Left ventricle myocardium inferior (tissue), 1 donor: Measurements from ENCODE around the gene SRPX2. TPM values are rescaled to one million over a fixed set of nuclear protein-coding genes. Genes with fewer than 3 reads are reported as not detected.

Experiments used
- DNase-seq: peaks from one replicate; pipeline ENCODE4 v3.0.0-alpha.2; 2020
- H3K27ac ChIP-seq: fragments of 200-600 bp; replicated peaks from 2 replicates; pipeline ENCODE4 v1.8.0; 2021
- H3K27me3 ChIP-seq: fragments of 200-600 bp; 2 replicates; pipeline ENCODE4 v1.8.0; 2021; ENCODE audit warnings: low read depth
- H3K36me3 ChIP-seq: fragments of 200-600 bp; 2 replicates; pipeline ENCODE4 v1.8.0; 2021
- H3K4me1 ChIP-seq: fragments of 200-600 bp; 2 replicates; pipeline ENCODE4 v1.8.0; 2021
- H3K4me3 ChIP-seq: fragments of 200-600 bp; 2 replicates; pipeline ENCODE4 v1.8.0; 2021; ENCODE audit warnings: mild to moderate bottlenecking, moderate library complexity
- H3K9me3 ChIP-seq: fragments of 200-600 bp; replicated peaks from 2 replicates; pipeline ENCODE4 v1.8.0; 2021
- CTCF ChIP-seq: fragments of 200-600 bp; IDR thresholded peaks from 2 replicates; pipeline ENCODE4 v1.8.0; 2021; ENCODE audit warnings: antibody characterized with exemption, mild to moderate bottlenecking, borderline replicate concordance
- intact Hi-C: fragments of 100-400 bp; cut with micrococcal nuclease; formaldehyde crosslinking; loops from one replicate; pipeline ENCODE4 v1.11.0; 2022
- total RNA-seq: library from RNA; stranded (reverse); fragmentation: NEBNext Ultra II Directional; extraction: Animal tissue kit (Norgen Biotek cat#: 25700); gene quantifications from one replicate; pipeline ENCODE4 v1.2.1, GENCODE V29; 2021
- donor health status: DM: no; HTN: yes; CAD: no; lungs with severe emphysema.

Gene SRPX2
- total RNA-seq, 1 donor from 2014 or later, result 7.5 TPM

GRCh38 chrX:100645106-100645505 is 1.1 kb downstream of the SRPX2 start:
- no peak for DNase-seq
- intact Hi-C loops, result no loop called here
- Histone ChIP-seq H3K4me1 (peaks cover 5% of the 10 kb centered on the region), H3K9me3 (no peaks in the 10 kb centered on the region), H3K27ac (peak overlapping the region; percentile 87), H3K36me3 (no peaks in the 10 kb centered on the region), H3K4me3 (peak overlapping the region; percentile 54), H3K27me3 (no peaks in the 10 kb centered on the region)
- TF ChIP-seq CTCF, result no peak

GRCh38 chrX:100647095-100647494 is 3.1 kb downstream of the SRPX2 start:
- intact Hi-C loops, result no loop called here
- peak overlapping the region; percentile 54 for H3K4me3 ChIP-seq
- H3K27ac ChIP-seq, result peak overlapping the region; percentile 87
- no peaks in the 10 kb centered on the region for H3K9me3 ChIP-seq
- TF ChIP-seq CTCF, result no peak
- DNase-seq, result no peak
- H3K4me1 ChIP-seq, result peaks cover 5% of the 10 kb centered on the region
- no peaks in the 10 kb centered on the region for H3K27me3 ChIP-seq
- no peaks in the 10 kb centered on the region for H3K36me3 ChIP-seq

DNA sequence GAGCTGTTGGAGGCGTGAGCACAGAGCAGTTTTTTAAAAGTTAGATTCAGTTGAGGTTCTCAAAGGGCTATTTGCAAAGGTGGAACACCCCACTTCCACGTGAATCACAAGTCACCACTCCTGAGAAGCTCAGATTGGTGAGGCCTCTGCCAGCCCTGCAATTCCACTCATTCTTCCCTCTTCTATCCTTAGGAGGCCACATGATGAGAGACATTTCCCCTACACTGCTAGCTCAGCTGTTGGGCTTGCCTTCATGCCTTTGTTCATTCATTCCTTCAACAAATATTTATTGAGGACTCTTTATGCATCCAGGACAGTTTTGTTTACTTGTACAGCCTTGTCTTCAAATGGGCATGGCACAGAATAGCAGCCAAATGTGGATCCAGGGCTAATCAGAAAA is 3.7 kb downstream of the SRPX2 start:
- no peaks in the 10 kb centered on the region for H3K36me3 ChIP-seq
- intact Hi-C loops, result no loop called here
- no peaks in the 10 kb centered on the region for H3K27me3 ChIP-seq
- H3K4me1 ChIP-seq, result peaks cover 5% of the 10 kb centered on the region
- no peak for TF ChIP-seq CTCF
- no peak for DNase-seq
- no peak overlapping the region for H3K4me3 ChIP-seq
- H3K27ac ChIP-seq, result peak overlapping the region; percentile 87
- no peaks in the 10 kb centered on the region for H3K9me3 ChIP-seq

GRCh38 chrX:100648458-100649417 is 4.7 kb downstream of the SRPX2 start:
- Histone ChIP-seq H3K9me3 (no peaks in the 10 kb centered on the region), H3K27ac (peak overlapping the region; percentile 87), H3K4me1 (peaks cover 5% of the 10 kb centered on the region), H3K27me3 (no peaks in the 10 kb centered on the region), H3K4me3 (peak overlapping the region; percentile 6), H3K36me3 (no peaks in the 10 kb centered on the region)
- DNase-seq, result peak; percentile 20
- intact Hi-C loops, result no loop called here
- TF ChIP-seq CTCF, result no peak

DNA sequence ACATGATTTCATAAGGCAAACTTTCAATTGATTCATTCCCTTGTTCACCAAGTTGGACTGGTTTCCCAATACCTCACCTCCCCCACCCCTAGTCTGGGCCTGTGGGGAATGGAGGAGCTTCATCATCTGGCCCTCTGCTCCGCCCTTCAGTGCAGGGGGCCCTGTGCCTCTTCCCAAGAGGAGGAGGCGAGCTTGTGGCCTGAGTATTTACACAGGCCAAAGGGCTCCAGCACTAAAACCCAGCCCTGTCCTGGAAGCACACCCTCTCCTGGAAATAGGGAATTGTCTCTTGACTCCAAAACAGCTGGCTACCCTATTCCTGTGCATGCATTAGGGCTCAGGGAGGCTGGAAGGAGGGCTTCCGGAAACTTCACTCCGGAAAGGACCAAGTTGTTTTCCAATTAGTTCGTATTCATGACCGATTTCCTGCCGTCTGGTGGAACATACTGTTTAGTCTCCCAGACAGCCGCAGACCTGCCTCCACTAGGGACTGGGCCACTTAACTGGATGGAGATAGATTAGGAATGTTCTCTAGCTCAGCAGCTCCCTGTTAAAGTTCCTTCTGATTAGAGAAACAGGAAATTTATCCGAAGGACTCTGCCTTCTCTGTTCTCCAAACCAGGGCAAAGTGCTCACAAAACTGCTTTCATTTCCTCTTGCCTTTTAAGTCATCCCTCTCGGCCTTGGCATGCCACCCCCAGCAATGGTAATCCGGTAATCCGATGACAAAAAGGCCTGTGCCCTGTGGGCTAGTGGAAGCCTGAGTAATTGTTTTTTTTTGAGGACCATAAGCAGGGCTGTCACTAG is 5.8 kb downstream of the SRPX2 start:
- Histone ChIP-seq H3K4me3 (peak overlapping the region; percentile 6), H3K27me3 (no peaks in the 10 kb centered on the region), H3K27ac (peak overlapping the region; percentile 87), H3K4me1 (peaks cover 5% of the 10 kb centered on the region), H3K36me3 (no peaks in the 10 kb centered on the region), H3K9me3 (no peaks in the 10 kb centered on the region)
- no peak for TF ChIP-seq CTCF
- peak; percentile 60 for DNase-seq
- intact Hi-C loops, result no loop called here
